Trophoblast cell (in vitro differentiated cells and primary cell): ENCODE results near the gene SETDB1. TPM values are rescaled to one million over a fixed set of nuclear protein-coding genes. Genes with fewer than 3 reads are reported as not detected.
"Not testable (repeated sequence)": the region's sequence is repeated elsewhere in the genome, so short reads cannot be mapped to it uniquely, and the experiment has no call there.

Source experiments
- DNase-seq, 2 donors: peaks; one replicate each; pipeline ENCODE4 v3.0.0-alpha.2; 2016
- H2AFZ ChIP-seq: 2 replicates; pipeline ENCODE4 v1.6.1; 2013; ENCODE audit warnings: low read length, moderate library complexity, mild to moderate bottlenecking; ENCODE audit not compliant: insufficient read depth, poor library complexity
- H2AK5ac ChIP-seq: 2 replicates; pipeline ENCODE4 v1.6.1; 2013; ENCODE audit warnings: mild to moderate bottlenecking, low read length
- H2BK120ac ChIP-seq: 2 replicates; pipeline ENCODE4 v1.6.1; 2013; ENCODE audit warnings: low read length, mild to moderate bottlenecking, moderate library complexity; ENCODE audit not compliant: insufficient read depth, poor library complexity
- H2BK12ac ChIP-seq: 2 replicates; pipeline ENCODE4 v1.6.1; 2013; ENCODE audit warnings: mild to moderate bottlenecking, low read length, moderate library complexity
- H2BK5ac ChIP-seq: 2 replicates; pipeline ENCODE4 v1.6.1; 2013; ENCODE audit warnings: low read length, low read depth, moderate library complexity, mild to moderate bottlenecking; ENCODE audit not compliant: poor library complexity
- H3K14ac ChIP-seq: 2 replicates; pipeline ENCODE4 v1.6.1; 2013; ENCODE audit warnings: mild to moderate bottlenecking, low read length
- H3K18ac ChIP-seq: 2 replicates; pipeline ENCODE4 v1.6.1; 2013; ENCODE audit warnings: mild to moderate bottlenecking, low read length
- H3K23ac ChIP-seq: 2 replicates; pipeline ENCODE4 v1.6.1; 2013; ENCODE audit warnings: low read length
- H3K27ac ChIP-seq: 2 replicates; pipeline ENCODE4 v1.5.1; 2013; ENCODE audit warnings: low read depth, mild to moderate bottlenecking, inconsistent platforms, low read length, moderate library complexity
- H3K27me3 ChIP-seq: 2 replicates; pipeline ENCODE4 v1.6.1; 2013; ENCODE audit warnings: inconsistent platforms, mild to moderate bottlenecking, low read length, moderate library complexity; ENCODE audit not compliant: insufficient read depth
- H3K36me3 ChIP-seq, 2 experiments: 1 replicate in 1 of 2; 2 replicates in 1 of 2; pipeline ENCODE4 v1.6.1; 2013; ENCODE audit warnings: low read length in 2 of 2, mild to moderate bottlenecking in 2 of 2, moderate library complexity in 1 of 2; ENCODE audit not compliant: insufficient read depth in 2 of 2, control insufficient read depth in 1 of 2
- H3K4ac ChIP-seq: 2 replicates; pipeline ENCODE4 v1.6.1; 2013; ENCODE audit warnings: low read depth, mild to moderate bottlenecking, low read length, moderate library complexity
- H3K4me1 ChIP-seq, 2 experiments: 1 replicate in 1 of 2; 2 replicates in 1 of 2; pipeline ENCODE4 v1.6.1; 2013; ENCODE audit warnings: low read length in 2 of 2, mild to moderate bottlenecking in 2 of 2, moderate library complexity in 1 of 2; ENCODE audit not compliant: insufficient read depth in 2 of 2, control insufficient read depth in 1 of 2
- H3K4me2 ChIP-seq: 2 replicates; pipeline ENCODE4 v1.6.1; 2013; ENCODE audit warnings: inconsistent platforms, mild to moderate bottlenecking, low read length, moderate library complexity
- H3K4me3 ChIP-seq: 2 replicates; pipeline ENCODE4 v1.5.1; 2013; ENCODE audit warnings: mild to moderate bottlenecking, low read depth, low read length, inconsistent platforms
- H3K79me1 ChIP-seq: one replicate; pipeline ENCODE4 v1.6.1; 2013; ENCODE audit warnings: low read length
- H3K79me2 ChIP-seq: 2 replicates; pipeline ENCODE4 v1.6.1; 2013; ENCODE audit warnings: low read length, mild to moderate bottlenecking; ENCODE audit not compliant: control insufficient read depth, insufficient read depth, poor library complexity
- H3K9ac ChIP-seq: 2 replicates; pipeline ENCODE4 v1.6.1; 2013; ENCODE audit warnings: mild to moderate bottlenecking, low read length
- H3K9me3 ChIP-seq: 2 replicates; pipeline ENCODE4 v1.6.1; 2013; ENCODE audit warnings: low read depth, mild to moderate bottlenecking, control low read depth, inconsistent platforms, low read length; ENCODE audit not compliant: insufficient read depth
- H4K12ac ChIP-seq: 2 replicates; pipeline ENCODE4 v1.6.1; 2013; ENCODE audit warnings: low read depth, mild to moderate bottlenecking, low read length, moderate library complexity
- H4K8ac ChIP-seq: 2 replicates; pipeline ENCODE4 v1.6.1; 2013; ENCODE audit warnings: low read depth, mild to moderate bottlenecking, low read length, moderate library complexity
- H4K91ac ChIP-seq: one replicate; pipeline ENCODE4 v1.6.1; 2013; ENCODE audit warnings: low read depth, mild to moderate bottlenecking, low read length, moderate library complexity
- WGBS: extraction: QIAGEN DNeasy Blood & Tissue Kit; methylation state at CpG from one replicate; pipeline ENCODE4 v1.1.7; 2013; ENCODE audit warnings: missing lambda C conversion rate; ENCODE audit not compliant: insufficient read length, insufficient coverage; ENCODE audit errors: extremely low coverage; 5-methylcytosine and 5-hydroxymethylcytosine counted together
- polyA plus RNA-seq: library from polyadenylated mRNA; stranded (reverse); fragments of 200-250 nt; gene quantifications from 2 replicates; pipeline ENCODE4 v1.2.3, GENCODE V29; 2013

Gene SETDB1
- 21.2 and 23.1 TPM in 2 replicates for polyA plus RNA-seq

GRCh38 chr1:150926097-150926741 is at the start of gene SETDB1:
Gene SETDB1 (plus strand): TSS chr1:150926363. CDS start chr1:150927715, 1,352 bp downstream.
- Histone ChIP-seq H3K36me3 (peaks cover 12 to 19% of the 10 kb centered on the region in 2 experiments), H2BK120ac (peak within 1 kb of the TSS; percentile 97), H2BK12ac (peak within 1 kb of the TSS; percentile 49), H3K4ac (peak within 1 kb of the TSS; percentile 95), H3K79me2 (no peaks in the 10 kb centered on the region), H3K4me3 (peak within 1 kb of the TSS; percentile 81), H3K23ac (no peak within 1 kb of the TSS), H3K27ac (peak within 1 kb of the TSS; percentile 93), H3K4me2 (peak within 1 kb of the TSS; percentile 47), H3K9ac (peak within 1 kb of the TSS; percentile 99), H3K79me1 (peaks cover 3% of the 10 kb centered on the region), H3K27me3 (no peaks in the 10 kb centered on the region), H4K12ac (peak within 1 kb of the TSS; percentile 93), H3K14ac (peak within 1 kb of the TSS; percentile 95), H4K91ac (peak within 1 kb of the TSS; percentile 96), H3K9me3 (peaks cover 1% of the 10 kb centered on the region), H4K8ac (peak within 1 kb of the TSS; percentile 95), H2AK5ac (peak within 1 kb of the TSS; percentile 54), H2BK5ac (peak within 1 kb of the TSS; percentile 98), H3K4me1 (peaks cover 2 to 3% of the 10 kb centered on the region in 2 experiments), H2AFZ (peak within 1 kb of the TSS; percentile 97), H3K18ac (peak within 1 kb of the TSS; percentile 99)
- no CpG with 5 or more reads among the region's 39 CpGs for WGBS
- DNase-seq: peak; percentile 97 to 99

GRCh38 chr1:150878931-150879330 is 47.2 kb upstream of the SETDB1 start:
- H3K4ac ChIP-seq, H3K23ac ChIP-seq, H3K9ac ChIP-seq, DNase-seq, H4K12ac ChIP-seq, H3K27me3 ChIP-seq, H3K9me3 ChIP-seq, H2BK12ac ChIP-seq, H2AK5ac ChIP-seq, H3K4me1 ChIP-seq, H2BK5ac ChIP-seq, H3K36me3 ChIP-seq, H3K79me1 ChIP-seq, H3K79me2 ChIP-seq, H2AFZ ChIP-seq, H2BK120ac ChIP-seq, H3K4me2 ChIP-seq, H3K4me3 ChIP-seq, H3K18ac ChIP-seq, H3K27ac ChIP-seq, H4K8ac ChIP-seq, H4K91ac ChIP-seq, H3K14ac ChIP-seq: not testable (repeated sequence)
- no CpG with 5 or more reads among the region's 2 CpGs for WGBS

GRCh38 chr1:150881331-150882070 is 44.7 kb upstream of the SETDB1 start:
- H3K9me3 ChIP-seq: no peaks in the 10 kb centered on the region
- no peak overlapping the region for H3K18ac ChIP-seq
- no peak overlapping the region for H4K8ac ChIP-seq
- no peak overlapping the region for H3K9ac ChIP-seq
- H3K27ac ChIP-seq: no peak overlapping the region
- H3K79me2 ChIP-seq: no peaks in the 10 kb centered on the region
- no peak overlapping the region for H3K4ac ChIP-seq
- H2BK12ac ChIP-seq: no peak overlapping the region
- no peak overlapping the region for H2AK5ac ChIP-seq
- H3K79me1 ChIP-seq: peaks cover 3% of the 10 kb centered on the region
- no peaks in the 10 kb centered on the region for H3K4me1 ChIP-seq
- no peaks in the 10 kb centered on the region for H3K36me3 ChIP-seq
- H4K12ac ChIP-seq: no peak overlapping the region
- H2BK5ac ChIP-seq: no peak overlapping the region
- no peak overlapping the region for H3K23ac ChIP-seq
- H3K27me3 ChIP-seq: no peaks in the 10 kb centered on the region
- peak; percentile 61 to 96 for DNase-seq
- WGBS: no CpG with 5 or more reads among the region's 2 CpGs
- H4K91ac ChIP-seq: no peak overlapping the region
- no peak overlapping the region for H2AFZ ChIP-seq
- no peak overlapping the region for H3K4me3 ChIP-seq
- H3K4me2 ChIP-seq: no peak overlapping the region
- H3K14ac ChIP-seq: no peak overlapping the region
- H2BK120ac ChIP-seq: no peak overlapping the region

- H4K91ac ChIP-seq, H3K9me3 ChIP-seq, H3K79me1 ChIP-seq, H2BK120ac ChIP-seq, H3K27me3 ChIP-seq, H3K4me1 ChIP-seq, H2BK12ac ChIP-seq, H3K4me3 ChIP-seq, H2BK5ac ChIP-seq, H3K79me2 ChIP-seq, H3K23ac ChIP-seq, H3K14ac ChIP-seq, DNase-seq, H3K9ac ChIP-seq, H2AK5ac ChIP-seq, H3K4ac ChIP-seq, H3K4me2 ChIP-seq, H4K12ac ChIP-seq, H4K8ac ChIP-seq, H3K18ac ChIP-seq, H3K36me3 ChIP-seq, H2AFZ ChIP-seq, H3K27ac ChIP-seq: not testable (repeated sequence)
- no CpG with 5 or more reads among the region's 5 CpGs for WGBS
Observed at GRCh38 chr1:150883121-150883520, 43.0 kb upstream of the SETDB1 start.
